GM19467 (cell line): ENCODE results near the gene ALDOB.

Source experiments
- ATAC-seq: cut with Tn5 transposase; IDR thresholded peaks from one replicate; pipeline ENCODE4 v1.9.1; 2021; ENCODE audit warnings: mild to moderate bottlenecking, moderate library complexity; ENCODE audit not compliant: unreplicated experiment

The ALDOB gene

GRCh38 chr9:101427957-101428655 lies 7.5 kb downstream of the ALDOB start:
- ATAC-seq, result peak; percentile 54

DNA sequence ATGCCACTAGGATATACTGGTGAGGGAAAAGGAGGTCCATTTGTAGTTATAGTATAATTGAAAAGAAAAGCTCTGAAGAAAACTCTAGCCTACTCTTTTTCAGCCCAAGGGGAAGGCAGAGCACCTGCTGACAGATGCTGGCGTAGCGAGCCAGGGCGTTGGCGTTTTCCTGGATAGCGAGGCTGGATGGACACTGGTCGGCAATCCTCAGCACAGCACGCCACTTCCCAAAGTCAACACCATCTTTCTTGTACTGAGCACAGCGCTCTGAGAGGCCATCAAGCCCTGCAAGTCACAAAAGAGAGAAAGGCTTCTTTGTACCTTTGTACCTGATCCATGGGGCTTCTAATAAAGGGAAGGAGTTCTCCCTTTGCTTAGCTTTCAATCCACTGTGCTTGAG lies 8.2 kb downstream of the ALDOB start:
- no peak for ATAC-seq

DNA sequence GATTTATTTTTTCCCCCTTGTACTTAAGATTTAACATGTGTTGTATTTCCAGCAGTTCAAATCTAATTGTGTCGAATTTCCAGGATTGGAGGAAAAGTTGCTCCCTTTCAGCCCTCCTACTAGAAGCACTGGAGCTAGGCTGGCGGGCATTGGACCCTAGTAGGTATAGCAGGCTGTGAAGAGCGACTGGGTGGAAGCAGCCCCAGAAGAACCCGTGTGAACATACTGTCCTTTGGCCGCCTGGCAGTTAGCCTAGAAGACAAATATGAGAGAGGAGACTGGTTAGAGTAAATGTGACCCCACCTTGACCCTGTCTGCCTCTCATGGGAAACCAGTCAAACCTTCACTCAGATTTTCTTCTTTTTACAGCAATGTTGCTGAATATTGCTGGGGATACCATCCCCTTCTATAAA lies 13.9 kb downstream of the ALDOB start:
- no peak for ATAC-seq

GRCh38 chr9:101419863-101420262 lies 15.7 kb downstream of the ALDOB start:
- no peak for ATAC-seq

- no peak for ATAC-seq
Observed at GRCh38 chr9:101418518-101419430, 16.8 kb downstream of the ALDOB start.

GRCh38 chr9:101417977-101418376 lies 17.6 kb downstream of the ALDOB start:
- ATAC-seq, result no peak

DNA sequence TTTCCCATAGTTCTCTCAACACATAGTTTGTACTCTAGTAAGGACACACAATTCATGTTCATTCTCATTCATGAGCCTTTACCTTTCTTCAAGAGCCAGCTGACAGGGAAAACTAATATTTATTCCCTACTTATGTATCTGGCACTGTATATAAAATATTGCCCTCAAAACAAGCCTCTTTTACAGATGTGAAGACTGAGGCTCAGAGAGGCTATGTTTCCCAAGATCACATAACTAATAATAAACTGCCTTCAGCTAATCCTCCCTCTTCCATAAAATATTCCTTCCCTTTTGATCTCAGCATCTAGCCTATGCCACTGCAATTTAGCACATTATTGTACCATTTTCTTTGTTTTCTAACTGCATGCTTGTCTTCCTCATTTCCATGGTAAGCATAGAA lies 18.2 kb downstream of the ALDOB start:
- no peak for ATAC-seq

GRCh38 chr9:101415578-101415977 lies 20.0 kb downstream of the ALDOB start:
- ATAC-seq, result no peak

GRCh38 chr9:101414839-101415238 lies 20.7 kb downstream of the ALDOB start:
- no peak for ATAC-seq

DNA sequence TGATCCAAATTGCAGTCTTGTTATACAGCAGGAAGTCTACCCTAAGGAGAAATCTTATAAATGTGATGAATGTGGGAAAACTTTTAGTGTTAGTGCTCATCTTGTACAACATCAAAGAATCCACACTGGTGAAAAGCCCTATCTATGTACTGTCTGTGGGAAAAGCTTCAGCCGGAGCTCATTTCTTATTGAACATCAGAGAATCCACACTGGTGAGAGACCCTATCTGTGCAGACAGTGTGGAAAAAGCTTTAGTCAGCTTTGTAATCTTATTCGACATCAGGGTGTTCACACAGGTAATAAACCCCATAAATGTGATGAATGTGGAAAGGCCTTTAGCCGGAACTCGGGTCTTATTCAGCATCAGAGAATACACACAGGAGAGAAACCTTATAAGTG lies 26.5 kb downstream of the ALDOB start:
- no peak for ATAC-seq

DNA sequence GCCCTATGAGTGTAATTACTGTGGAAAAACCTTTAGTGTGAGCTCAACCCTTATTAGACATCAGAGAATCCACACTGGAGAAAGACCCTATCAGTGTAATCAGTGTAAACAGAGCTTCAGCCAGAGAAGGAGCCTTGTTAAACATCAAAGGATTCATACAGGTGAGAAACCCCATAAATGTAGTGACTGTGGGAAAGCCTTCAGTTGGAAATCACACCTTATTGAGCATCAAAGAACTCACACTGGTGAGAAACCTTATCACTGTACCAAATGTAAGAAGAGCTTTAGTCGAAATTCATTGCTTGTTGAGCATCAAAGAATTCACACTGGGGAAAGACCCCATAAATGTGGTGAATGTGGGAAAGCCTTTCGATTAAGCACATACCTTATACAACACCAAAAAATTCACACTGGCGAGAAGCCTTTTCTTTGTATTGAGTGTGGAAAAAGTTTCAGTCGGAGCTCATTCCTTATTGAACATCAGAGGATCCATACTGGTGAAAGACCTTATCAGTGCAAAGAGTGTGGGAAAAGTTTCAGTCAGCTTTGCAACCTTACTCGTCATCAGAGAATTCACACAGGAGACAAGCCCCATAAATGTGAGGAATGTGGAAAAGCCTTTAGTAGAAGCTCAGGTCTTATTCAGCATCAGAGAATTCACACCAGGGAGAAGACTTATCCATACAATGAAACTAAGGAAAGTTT lies 27.0 kb downstream of the ALDOB start:
- ATAC-seq, result no peak

- no peak for ATAC-seq
Observed at GRCh38 chr9:101403516-101404285, 31.9 kb downstream of the ALDOB start.

- ATAC-seq, result no peak
Observed at GRCh38 chr9:101400120-101400519, 35.5 kb downstream of the ALDOB start.

- ATAC-seq, result no peak
Observed at GRCh38 chr9:101399643-101399970, 36.0 kb downstream of the ALDOB start.

DNA sequence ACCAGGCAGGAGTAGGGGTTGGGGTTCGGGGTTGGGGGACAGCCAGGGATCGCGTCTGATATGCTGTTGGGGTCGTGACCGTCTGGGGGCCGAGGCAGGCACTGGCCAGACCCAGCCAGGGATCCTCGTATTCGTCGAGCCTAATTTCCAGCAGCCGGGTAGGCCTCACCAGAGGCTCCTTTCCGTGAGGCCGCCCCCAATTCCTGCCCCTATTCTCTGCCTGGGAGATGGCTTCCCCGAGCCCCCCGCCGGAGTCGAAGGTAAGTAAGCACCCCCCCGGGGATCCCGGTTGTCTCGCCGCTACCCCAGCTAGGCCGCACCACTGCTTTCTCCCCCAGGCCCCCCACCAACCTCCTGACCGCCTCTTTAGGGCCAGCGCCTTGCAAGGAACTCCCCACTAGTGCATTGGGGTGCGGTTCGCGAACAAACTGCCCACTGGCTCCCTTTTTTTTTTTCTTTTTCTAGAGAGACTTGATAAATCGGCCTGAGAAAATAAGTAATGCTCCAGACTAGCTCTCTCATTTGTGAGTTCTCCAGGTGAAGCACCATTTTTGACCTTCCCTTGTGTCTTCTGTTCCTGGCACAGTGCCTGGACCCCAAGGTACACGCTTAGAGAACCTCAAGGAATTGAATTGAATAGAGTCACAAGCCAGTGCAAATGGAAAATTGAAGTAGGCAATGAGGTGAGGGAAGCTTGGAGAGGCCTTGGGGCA lies 36.5 kb downstream of the ALDOB start:
- peak; percentile 6 for ATAC-seq

DNA sequence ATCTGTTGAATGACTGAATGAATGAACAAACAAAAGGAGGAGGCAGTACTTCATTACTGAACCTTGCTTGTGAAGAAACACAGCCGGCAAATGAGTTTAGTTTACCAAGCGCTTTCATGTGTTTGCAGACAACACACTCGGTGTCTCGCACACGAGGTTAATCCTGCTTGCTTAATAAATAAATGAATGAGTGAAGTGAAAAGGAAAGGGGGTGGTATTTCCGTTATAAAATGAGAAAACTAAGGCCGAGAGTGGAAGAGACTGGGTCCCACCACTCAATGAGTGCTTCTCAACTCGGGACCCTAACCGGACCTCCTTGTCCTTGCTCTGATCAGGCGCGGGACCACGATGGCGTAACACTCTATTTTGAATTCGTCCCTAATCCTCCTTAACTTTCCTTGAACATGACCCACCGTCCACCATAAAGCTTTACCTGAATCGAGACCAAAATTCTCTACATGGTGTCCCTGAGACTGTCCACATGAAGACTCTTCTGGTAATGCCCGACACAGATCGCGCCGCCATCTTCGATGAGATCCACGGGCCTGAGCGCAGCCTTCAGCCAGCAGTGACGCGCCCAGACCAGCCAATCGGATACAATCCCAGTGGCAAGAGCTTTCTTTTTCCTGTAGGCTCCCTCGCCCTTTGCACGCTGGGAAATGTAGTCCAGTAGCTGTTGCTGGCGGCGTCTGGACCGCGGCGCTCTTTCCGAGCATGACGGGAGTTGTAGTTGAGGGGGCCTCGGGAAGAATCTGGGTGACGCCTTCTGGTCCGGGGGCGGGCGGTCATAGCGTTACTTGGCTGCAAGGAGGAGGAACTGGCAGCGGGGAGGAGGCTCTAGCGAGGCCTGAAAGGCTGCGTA lies 37.3 kb downstream of the ALDOB start, which contains the start of the genes MRPL50 and ZNF189:
Gene MRPL50 (minus strand): TSS at position 551 of the 862 bp plus-strand sequence. CDS start 26 bp downstream, at position 525.
Gene ZNF189 (plus strand): TSS at position 784 of the 862 bp plus-strand sequence. CDS start 306 bp downstream, outside the sequence.
- ATAC-seq, result peak; percentile 99

DNA sequence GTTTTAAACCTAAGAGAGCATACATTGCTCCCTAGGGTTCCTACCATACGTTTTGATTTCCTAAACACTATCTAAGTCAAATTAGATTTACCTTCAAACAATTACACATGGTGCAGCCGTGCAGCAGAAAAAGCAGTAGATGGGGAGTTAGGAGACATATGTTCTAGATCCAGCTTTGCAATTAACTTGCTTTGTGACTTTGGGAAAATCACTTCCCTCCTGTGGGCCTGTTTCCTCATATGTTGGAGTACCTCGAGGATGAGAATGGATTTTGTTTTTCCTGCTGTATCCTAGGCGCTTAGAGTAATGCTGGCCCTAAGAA lies 37.9 kb downstream of the ALDOB start:
- ATAC-seq, result no peak

- no peak for ATAC-seq
Observed at GRCh38 chr9:101394687-101395086, 40.9 kb downstream of the ALDOB start.

DNA sequence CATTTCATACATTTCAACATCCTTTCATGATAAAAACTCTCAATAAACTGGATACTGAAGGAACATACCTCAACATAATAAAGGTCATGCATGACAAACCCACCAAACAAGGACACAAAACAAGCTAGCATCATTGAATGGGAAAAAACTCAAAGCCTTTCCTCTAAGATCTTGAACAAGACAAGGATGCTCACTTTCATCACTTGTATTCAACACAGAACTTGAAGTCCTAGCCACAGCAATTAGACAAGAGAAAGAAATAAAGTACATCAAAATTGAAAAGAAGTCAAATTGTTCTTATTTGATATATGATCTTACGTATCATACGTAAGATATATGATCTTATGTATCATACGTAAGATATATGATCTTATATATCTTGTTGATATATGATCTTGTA lies 42.4 kb downstream of the ALDOB start:
- ATAC-seq, result no peak
